ENCODE measurements around the gene TAS2R14. TPM values are rescaled to one million over a fixed set of nuclear protein-coding genes. Genes with fewer than 3 reads are reported as not detected.

Gene TAS2R14
- total and polyA plus RNA-seq, 2 donors (not counting 3 experiments of a cell fraction or from before 2014, with no cell fraction given): 0.91 to 4.2 TPM

GRCh38 chr12:10909462-10909861 is 29.6 kb downstream of the TAS2R14 start, which contains the start of gene TAS2R13:
Gene TAS2R13 (minus strand): TSS chr12:10909562. CDS start chr12:10909298, 264 bp downstream.
- ChIA-PET CTCF (no interaction called here), POLR2A (no interaction called here)
- no peak for FAIRE-seq

GRCh38 chr12:10904686-10905085 is 34.4 kb downstream of the TAS2R14 start:
- no peak for TF ChIP-seq EZH2 (IDR thresholded peaks at IDR 0.05; ENCODE audit: borderline replicate concordance, low read depth, low read length, severe bottlenecking)
- TF ChIP-seq GATA2 (IDR thresholded peaks at IDR 0.05; ENCODE audit: insufficient read depth, insufficient read length, low read depth, low read length): no peak
- no peak for TF ChIP-seq MAX (IDR thresholded peaks at IDR 0.05; ENCODE audit: insufficient read depth, insufficient read length)
- TF ChIP-seq POLR2AphosphoS5 (IDR thresholded peaks at IDR 0.05; ENCODE audit: insufficient read depth, low read depth, low read length): no peak
- TF ChIP-seq CTCF (IDR thresholded peaks at IDR 0.05; ENCODE audit: extremely low read depth in 1 of 2, insufficient read depth in 1 of 2, low read depth in 1 of 2, low read length in 2 of 2): no peak
- no peak for TF ChIP-seq JUN (IDR thresholded peaks at IDR 0.05; ENCODE audit: borderline replicate concordance, insufficient read depth, insufficient read length, low read depth)
- TF ChIP-seq POLR2A (IDR thresholded peaks at IDR 0.05; ENCODE audit: low read depth, low read length): no peak
- no peak for TF ChIP-seq FOS (IDR thresholded peaks at IDR 0.05; ENCODE audit: borderline replicate concordance, insufficient read depth, low read length)
- TF ChIP-seq MYC (IDR thresholded peaks at IDR 0.05; ENCODE audit: low read depth, low read length): no peak
- H3K9me3 ChIP-seq (replicated peaks; ENCODE audit: control insufficient read depth, insufficient read depth, low read length): no peaks in the 10 kb centered on the region
- BruUV-seq (replicated peaks): no TSS peak
- H3K9ac ChIP-seq (replicated peaks; ENCODE audit: extremely low read depth, insufficient read depth, low read length): no peak overlapping the region
- H3K4me2 ChIP-seq (ENCODE audit: insufficient read depth, low read length): no peak overlapping the region
- FAIRE-seq (no peak), DNase-seq (ENCODE audit: low read depth, low spot score) (no peak)
- ChIA-PET POLR2A (no interaction called here), CTCF (no interaction called here)
- H3K9me1 ChIP-seq (replicated peaks; ENCODE audit: control insufficient read depth, extremely low read depth, insufficient read depth, low read length): no peaks in the 10 kb centered on the region
- no peaks in the 10 kb centered on the region for H4K20me1 ChIP-seq (replicated peaks; ENCODE audit: control insufficient read depth, extremely low read depth, insufficient read depth, low read length)
- H3K4me3 ChIP-seq (replicated peaks in 1 of 3; ENCODE audit: insufficient read depth in 1 of 3, low read depth in 1 of 3, low read length in 3 of 3): no peak overlapping the region
- H3K4me1 ChIP-seq (ENCODE audit: control insufficient read depth, extremely low read depth, insufficient read depth, low read length): no peaks in the 10 kb centered on the region
- intact Hi-C loops (cut with micrococcal nuclease) (no loop called here), dilution Hi-C loops (cut with MboI; ENCODE audit: extremely low pct_ligation_motif_present, low sequenced_read_pairs) (no loop called here)
- no peak overlapping the region for H3K27ac ChIP-seq (ENCODE audit: insufficient read depth, low read depth, low read length)
- H3K79me2 ChIP-seq (ENCODE audit: control insufficient read depth, insufficient read depth, low read length): no peaks in the 10 kb centered on the region
- no peaks in the 10 kb centered on the region for H3K27me3 ChIP-seq (ENCODE audit: control insufficient read depth in 2 of 2, insufficient read depth in 2 of 2, low read length in 2 of 2)
- H3K36me3 ChIP-seq (ENCODE audit: control insufficient read depth in 2 of 2, extremely low read depth in 1 of 2, insufficient read depth in 2 of 2, low read length in 2 of 2): no peaks in the 10 kb centered on the region
- H2AFZ ChIP-seq (ENCODE audit: low read depth, low read length): no peak overlapping the region

More at GRCh38 chr12:10909462-10909861, 29.6 kb downstream of the TAS2R14 start, which contains the start of gene TAS2R13:
- Histone ChIP-seq H3K4me1 (ENCODE audit: control insufficient read depth, extremely low read depth, insufficient read depth, low read length) (no peaks in the 10 kb centered on the region), H3K9ac (replicated peaks; ENCODE audit: extremely low read depth, insufficient read depth, low read length) (no peak within 1 kb of the TSS), H3K36me3 (ENCODE audit: control insufficient read depth in 2 of 2, extremely low read depth in 1 of 2, insufficient read depth in 2 of 2, low read length in 2 of 2) (no peaks in the 10 kb centered on the region), H3K4me2 (ENCODE audit: insufficient read depth, low read length) (no peak within 1 kb of the TSS), H2AFZ (ENCODE audit: low read depth, low read length) (no peak within 1 kb of the TSS), H3K9me3 (replicated peaks; ENCODE audit: control insufficient read depth, insufficient read depth, low read length) (no peaks in the 10 kb centered on the region), H3K27me3 (ENCODE audit: control insufficient read depth in 2 of 2, insufficient read depth in 2 of 2, low read length in 2 of 2) (no peaks in the 10 kb centered on the region), H3K27ac (ENCODE audit: insufficient read depth, low read depth, low read length) (no peak within 1 kb of the TSS), H3K79me2 (ENCODE audit: control insufficient read depth, insufficient read depth, low read length) (no peaks in the 10 kb centered on the region), H3K4me3 (replicated peaks in 1 of 3; ENCODE audit: insufficient read depth in 1 of 3, low read depth in 1 of 3, low read length in 3 of 3) (no peak within 1 kb of the TSS), H4K20me1 (replicated peaks; ENCODE audit: control insufficient read depth, extremely low read depth, insufficient read depth, low read length) (no peaks in the 10 kb centered on the region), H3K9me1 (replicated peaks; ENCODE audit: control insufficient read depth, extremely low read depth, insufficient read depth, low read length) (no peaks in the 10 kb centered on the region)
- DNase-seq (ENCODE audit: low read depth, low spot score): no peak
- TF ChIP-seq POLR2AphosphoS5 (IDR thresholded peaks at IDR 0.05; ENCODE audit: insufficient read depth, low read depth, low read length): no peak
- dilution Hi-C loops (cut with MboI; ENCODE audit: extremely low pct_ligation_motif_present, low sequenced_read_pairs): no loop called here
- intact Hi-C loops (cut with micrococcal nuclease): no loop called here
- no TSS peak for BruUV-seq (replicated peaks)
